K562 (cell line): Measurements from ENCODE around the gene JAKMIP2. TPM values are rescaled to one million over a fixed set of nuclear protein-coding genes. Genes with fewer than 3 reads are reported as not detected.

ENCODE experiments used
- ATAC-seq: fragments of 200-7000 bp; cut with Tn5 transposase; 3 replicates; pipeline ENCODE4 v1.9.1; 2020; ENCODE audit warnings: moderate library complexity
- BruUV-seq: library from RNA; stranded (reverse); fragments of 400-500 nt; replicated peaks from 2 replicates; lab custom pipeline; 2021; lab: Mats Ljungman, UMichigan
- CTCF ChIA-PET: fragments of 300-600 bp; formaldehyde crosslinking; extraction: SDS; loops from one replicate; lab custom pipeline; 2021; ENCODE audit warnings: low intra/inter-chr PET ratio; lab: Yijun Ruan, JAX
- POLR2A ChIA-PET: fragments of 300-600, 350-650 bp; sonication (Branson Sonifier 250); formaldehyde crosslinking; extraction: SDS; loops from one replicate; lab custom pipeline; 2021; ENCODE audit warnings: antibody characterized with exemption, inconsistent platforms; lab: Yijun Ruan, JAX
- DNase-seq, 4 experiments: peaks; one replicate each; pipeline versions ENCODE4 v3.0.0 to v3.0.0-alpha.2; 2011 to 2018; ENCODE audit warnings: low spot score in 3 of 4, mixed read lengths in 3 of 4; ENCODE audit errors: extremely low read depth in 1 of 4
- FAIRE-seq: peaks from 2 replicates; lab custom pipeline; 2011; peaks lifted over from hg19 to GRCh38; lab: Jason Lieb, UNC
- H2AFZ ChIP-seq: 2 replicates; pipeline ENCODE4 v1.6.0; 2011; ENCODE audit warnings: low read depth, low read length, control low read depth, inconsistent platforms
- H3K27ac ChIP-seq: fragments of 200-600 bp; 3 replicates; pipeline ENCODE4 v1.8.0; 2011; ENCODE audit warnings: low read depth, mild to moderate bottlenecking, control low read depth, inconsistent platforms, low read length, moderate library complexity, mixed read lengths; ENCODE audit errors: extremely low read depth
- H3K27me3 ChIP-seq, 2 experiments: fragments of 300-600 bp in 1 of 2; 2 replicates in 1 of 2; 3 replicates in 1 of 2; pipeline versions ENCODE4 v1.6.0 to v1.8.0; 2011; ENCODE audit warnings: inconsistent platforms in 2 of 2, low read length in 2 of 2, mild to moderate bottlenecking in 1 of 2, mixed read lengths in 1 of 2, moderate library complexity in 1 of 2; ENCODE audit not compliant: control insufficient read depth in 2 of 2, insufficient read depth in 2 of 2
- H3K36me3 ChIP-seq: fragments of 300-600 bp; 3 replicates; pipeline ENCODE4 v1.8.0; 2011; ENCODE audit warnings: mild to moderate bottlenecking, low read length, inconsistent platforms; ENCODE audit not compliant: control insufficient read depth, insufficient read depth
- H3K4me1 ChIP-seq, 2 experiments: fragments of 200-600 bp in 1 of 2; replicated peaks in 1 of 2; 2 replicates in 1 of 2; 3 replicates in 1 of 2; pipeline versions ENCODE4 v1.5.1 to v1.8.0; 2011; ENCODE audit warnings: inconsistent platforms in 2 of 2, low read length in 2 of 2, mild to moderate bottlenecking in 1 of 2, mixed read lengths in 1 of 2, moderate library complexity in 1 of 2; ENCODE audit not compliant: control insufficient read depth in 2 of 2, insufficient read depth in 2 of 2
- H3K4me2 ChIP-seq: 2 replicates; pipeline ENCODE4 v1.6.1; 2011; ENCODE audit warnings: low read length, control low read depth, inconsistent platforms, mixed read lengths; ENCODE audit not compliant: insufficient read depth
- H3K4me3 ChIP-seq: fragments of 200-600 bp; sonication (generic), shearing (Covaris generic); 2 replicates; pipeline ENCODE4 v1.5.1; 2016; ENCODE audit warnings: control low read depth, inconsistent platforms
- H3K79me2 ChIP-seq: fragments of 200-600 bp; 3 replicates; pipeline ENCODE4 v1.8.0; 2011; ENCODE audit warnings: low read length, inconsistent platforms; ENCODE audit not compliant: control insufficient read depth, insufficient read depth
- H3K9ac ChIP-seq, 2 experiments: 2 replicates each; pipeline versions ENCODE4 v1.6.0 to v1.6.1; 2011; ENCODE audit warnings: low read depth in 2 of 2, low read length in 2 of 2, control low read depth in 1 of 2, inconsistent platforms in 1 of 2, mild to moderate bottlenecking in 1 of 2, mixed read lengths in 1 of 2; ENCODE audit not compliant: insufficient read depth in 1 of 2
- H3K9me1 ChIP-seq: one replicate; pipeline ENCODE4 v1.6.0; 2011; ENCODE audit warnings: inconsistent platforms, mild to moderate bottlenecking, low read length, moderate library complexity; ENCODE audit not compliant: control insufficient read depth, insufficient read depth
- H3K9me3 ChIP-seq: replicated peaks from 2 replicates; pipeline ENCODE4 v1.5.1; 2011; ENCODE audit warnings: low read depth, low read length, inconsistent platforms; ENCODE audit not compliant: control insufficient read depth, insufficient read depth
- H4K20me1 ChIP-seq: replicated peaks from 2 replicates; pipeline ENCODE4 v1.6.1; 2011; ENCODE audit warnings: low read length, inconsistent platforms, mixed read lengths; ENCODE audit not compliant: control insufficient read depth, insufficient read depth
- CHD1 ChIP-seq: fragments of 200-600 bp; sonication (generic); IDR thresholded peaks from one replicate; pipeline ENCODE4 v1.6.1; 2012; ENCODE audit warnings: mild to moderate bottlenecking, moderate library complexity, low read length, inconsistent platforms
- CREB1 ChIP-seq, 2 experiments: sonication (generic) in 1 of 2; formaldehyde crosslinking in 1 of 2; IDR thresholded peaks; 2 replicates each; pipeline versions ENCODE4 v1.6.1 to v1.8.0; 2012 to 2022; ENCODE audit warnings: inconsistent platforms in 1 of 2, mild to moderate bottlenecking in 1 of 2, missing genetic modification reagents in 1 of 2, moderate library complexity in 1 of 2
- GTF2F1 ChIP-seq: IDR thresholded peaks from 2 replicates; pipeline ENCODE4 v1.6.1; 2011; ENCODE audit warnings: low read depth, low read length, improper control_type of control experiment
- HMG20A ChIP-seq: fragments of 450-650 bp; formaldehyde crosslinking; conservative IDR thresholded peaks from 2 replicates; pipeline ENCODE4 v1.4.0; 2020; ENCODE audit warnings: mild to moderate bottlenecking, mixed read lengths
- KAT2B ChIP-seq: IDR thresholded peaks from one replicate; pipeline ENCODE4 v1.6.1; 2012; ENCODE audit warnings: low read depth, mild to moderate bottlenecking, control low read depth, inconsistent platforms, low read length, moderate library complexity
- MYNN ChIP-seq, 2 experiments: sonication (generic); formaldehyde crosslinking in 1 of 2; IDR thresholded peaks; 2 replicates each; pipeline versions ENCODE4 v1.5.0 to v1.6.1; 2016 to 2020; ENCODE audit warnings: antibody characterized with exemption in 1 of 2, missing genetic modification reagents in 1 of 2
- NR1H2 ChIP-seq: sonication (generic); formaldehyde crosslinking; IDR thresholded peaks from 2 replicates; pipeline ENCODE4 v1.4.0; 2020; ENCODE audit warnings: mild to moderate bottlenecking, missing genetic modification reagents
- SMARCA4 ChIP-seq: fragments of 450-650 bp; IDR thresholded peaks from 2 replicates; pipeline ENCODE4 v1.6.1; 2016
- YBX1 ChIP-seq: fragments of 450-650 bp; IDR thresholded peaks from 2 replicates; pipeline ENCODE4 v1.7.1; 2016; ENCODE audit warnings: mild to moderate bottlenecking
- ZBTB17 ChIP-seq: fragments of 450-650 bp; formaldehyde crosslinking; IDR thresholded peaks from 2 replicates; pipeline ENCODE4 v1.4.0; 2020; ENCODE audit warnings: mild to moderate bottlenecking
- ZC3H4 ChIP-seq: sonication (generic); formaldehyde crosslinking; IDR thresholded peaks from 2 replicates; pipeline ENCODE4 v1.9.0; 2021; ENCODE audit warnings: missing genetic modification reagents, borderline replicate concordance
- ZKSCAN3 ChIP-seq: fragments of 250-450 bp; sonication (Bioruptor Pico); IDR thresholded peaks from 2 replicates; pipeline ENCODE4 v1.4.0; 2020
- ZNF121 ChIP-seq: sonication (generic); formaldehyde crosslinking; conservative IDR thresholded peaks from 2 replicates; pipeline ENCODE4 v1.8.0; 2022; ENCODE audit warnings: missing genetic modification reagents
- ZNF41 ChIP-seq: fragments of 250-450 bp; sonication (Bioruptor Pico); conservative IDR thresholded peaks from 2 replicates; pipeline ENCODE4 v1.4.0; 2020; ENCODE audit warnings: mild to moderate bottlenecking
- ZNF583 ChIP-seq: fragments of 250-450 bp; sonication (Bioruptor Pico); IDR thresholded peaks from 2 replicates; pipeline ENCODE4 v1.4.0; 2020
- ZNF75A ChIP-seq: fragments of 450-650 bp; formaldehyde crosslinking; IDR thresholded peaks from 2 replicates; pipeline ENCODE4 v1.4.0; 2020; ENCODE audit warnings: mild to moderate bottlenecking
- WGBS: fragments of 100-300 bp; shearing (Covaris generic); methylation state at CpG from one replicate; pipeline ENCODE4 v1.1.6; 2016; ENCODE audit warnings: low coverage, mixed read lengths; ENCODE audit not compliant: insufficient coverage; ENCODE audit errors: missing lambda C conversion rate; 5-methylcytosine and 5-hydroxymethylcytosine counted together
- in situ Hi-C: fragments of 300-500 bp; cut with MboI; formaldehyde crosslinking; loops from 4 replicates; pipeline ENCODE4 v1.15.0; 2018; ENCODE audit warnings: inconsistent platforms, mixed read lengths
- intact Hi-C: fragments of 100-400 bp; cut with micrococcal nuclease; formaldehyde crosslinking; loops from 2 replicates; pipeline ENCODE4 v1.14.2; 2022
- polyA plus RNA-seq, 8 experiments: library from polyadenylated mRNA; depleted of rRNA in 4 of 8; stranded (reverse) in 5 of 8; unstranded in 3 of 8; fragments of >200 nt; fragmentation: Nextera tagmentation in 2 of 8; fragmentation: Illumina TruSeq in 1 of 8; extraction: Ambion mirVana in 2 of 8; extraction: Trizol in 1 of 8; gene quantifications; 2 replicates each; pipeline versions ENCODE4 v1.2.1 to v1.2.3, GENCODE V29; 2011 to 2014; ENCODE audit warnings: inconsistent platforms in 1 of 8, missing spikeins in 1 of 8
- total RNA-seq, 7 experiments: library from RNA; depleted of rRNA in 6 of 7; stranded (reverse); fragments of >200 nt in 6 of 7; fragmentation: Illumina TruSeq in 2 of 7; extraction: Trizol in 2 of 7; gene quantifications; 2 replicates each; pipeline versions ENCODE4 v1.2.1 to v1.2.3, GENCODE V29; 2011 to 2021; ENCODE audit warnings: low replicate concordance in 1 of 7
- TF ChIP-seq, protein P1 (sequence below): fragments of 450-650 bp; formaldehyde crosslinking; IDR thresholded peaks from 2 replicates; pipeline ENCODE4 v1.4.0; 2020; ENCODE audit warnings: mild to moderate bottlenecking, moderate library complexity
- TF ChIP-seq, protein P2 (sequence below): sonication (generic); formaldehyde crosslinking; IDR thresholded peaks from 2 replicates; pipeline ENCODE4 v1.8.0; 2022; ENCODE audit warnings: mild to moderate bottlenecking, missing genetic modification reagents
- TF ChIP-seq, protein P3 (sequence below): fragments of 250-450 bp; sonication (Bioruptor Pico); IDR thresholded peaks from 2 replicates; pipeline ENCODE4 v1.8.0; 2022; ENCODE audit warnings: inconsistent platforms, mild to moderate bottlenecking, moderate library complexity, borderline replicate concordance

The JAKMIP2 gene
- total and polyA plus RNA-seq, 9 of the 15 experiments (the other 6 are each of a cell fraction or from before 2014, with no cell fraction given): not detected

DNA sequence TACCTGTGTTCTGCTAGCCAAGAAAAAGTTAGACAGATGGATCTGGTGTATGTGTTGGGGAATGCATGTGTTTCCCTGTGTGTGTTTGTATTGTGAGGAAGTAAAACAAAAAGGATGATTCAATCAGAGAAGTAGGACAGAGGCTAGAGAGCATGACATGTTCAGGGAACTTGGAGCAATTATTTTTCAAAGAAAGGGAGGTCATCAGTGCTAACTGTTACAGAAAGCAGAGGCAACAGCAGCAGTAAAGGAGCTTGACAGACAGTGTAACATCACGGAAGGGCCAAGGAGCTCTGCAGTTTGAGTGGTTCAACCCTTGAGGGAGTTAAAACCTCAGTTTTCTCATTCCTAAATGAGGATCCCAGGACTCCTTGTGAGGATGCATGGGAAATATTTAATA, 35.8 kb upstream of the JAKMIP2 start:
- no peak for TF ChIP-seq ZNF583
- no peak for TF ChIP-seq ZNF121 (CRISPR knock-in tag)
- TF ChIP-seq, protein P1, sequence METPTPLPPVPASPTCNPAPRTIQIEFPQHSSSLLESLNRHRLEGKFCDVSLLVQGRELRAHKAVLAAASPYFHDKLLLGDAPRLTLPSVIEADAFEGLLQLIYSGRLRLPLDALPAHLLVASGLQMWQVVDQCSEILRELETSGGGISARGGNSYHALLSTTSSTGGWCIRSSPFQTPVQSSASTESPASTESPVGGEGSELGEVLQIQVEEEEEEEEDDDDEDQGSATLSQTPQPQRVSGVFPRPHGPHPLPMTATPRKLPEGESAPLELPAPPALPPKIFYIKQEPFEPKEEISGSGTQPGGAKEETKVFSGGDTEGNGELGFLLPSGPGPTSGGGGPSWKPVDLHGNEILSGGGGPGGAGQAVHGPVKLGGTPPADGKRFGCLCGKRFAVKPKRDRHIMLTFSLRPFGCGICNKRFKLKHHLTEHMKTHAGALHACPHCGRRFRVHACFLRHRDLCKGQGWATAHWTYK (CRISPR knock-in tag): no peak
- no peak for TF ChIP-seq GTF2F1
- TF ChIP-seq SMARCA4: no peak
- no peak for TF ChIP-seq ZNF41 (CRISPR knock-in tag)
- TF ChIP-seq ZKSCAN3 (CRISPR knock-in tag): no peak
- TF ChIP-seq KAT2B: no peak
- no peak for TF ChIP-seq HMG20A
- TF ChIP-seq NR1H2: no peak
- no peak for TF ChIP-seq CHD1
- no peak for TF ChIP-seq YBX1
- TF ChIP-seq CREB1 (IDR thresholded peaks at IDR 0.05): no peak
- no peak for TF ChIP-seq CREB1 (CRISPR knock-in tag; IDR thresholded peaks at IDR 0.05)
- TF ChIP-seq ZBTB17: no peak
- TF ChIP-seq ZC3H4 (CRISPR knock-in tag): no peak
- TF ChIP-seq, protein P2, sequence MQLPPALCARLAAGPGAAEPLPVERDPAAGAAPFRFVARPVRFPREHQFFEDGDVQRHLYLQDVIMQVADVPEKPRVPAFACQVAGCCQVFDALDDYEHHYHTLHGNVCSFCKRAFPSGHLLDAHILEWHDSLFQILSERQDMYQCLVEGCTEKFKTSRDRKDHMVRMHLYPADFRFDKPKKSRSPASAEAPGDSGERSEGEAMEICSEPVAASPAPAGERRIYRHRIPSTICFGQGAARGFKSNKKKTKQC: no peak
- TF ChIP-seq MYNN (IDR thresholded peaks at IDR 0.05): no peak
- TF ChIP-seq MYNN (CRISPR knock-in tag; IDR thresholded peaks at IDR 0.05): no peak
- TF ChIP-seq, protein P3, sequence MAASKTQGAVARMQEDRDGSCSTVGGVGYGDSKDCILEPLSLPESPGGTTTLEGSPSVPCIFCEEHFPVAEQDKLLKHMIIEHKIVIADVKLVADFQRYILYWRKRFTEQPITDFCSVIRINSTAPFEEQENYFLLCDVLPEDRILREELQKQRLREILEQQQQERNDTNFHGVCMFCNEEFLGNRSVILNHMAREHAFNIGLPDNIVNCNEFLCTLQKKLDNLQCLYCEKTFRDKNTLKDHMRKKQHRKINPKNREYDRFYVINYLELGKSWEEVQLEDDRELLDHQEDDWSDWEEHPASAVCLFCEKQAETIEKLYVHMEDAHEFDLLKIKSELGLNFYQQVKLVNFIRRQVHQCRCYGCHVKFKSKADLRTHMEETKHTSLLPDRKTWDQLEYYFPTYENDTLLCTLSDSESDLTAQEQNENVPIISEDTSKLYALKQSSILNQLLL: no peak
- no peak for TF ChIP-seq ZNF75A (CRISPR knock-in tag)
- TF ChIP-seq, all 486 proteins: peak for 0
- ChIA-PET CTCF (no interaction called here), POLR2A (no interaction called here)
- FAIRE-seq: no peak
- Histone ChIP-seq H3K27ac (no peak overlapping the region), H3K4me1 (no peaks in the 10 kb centered on the region), H3K36me3 (no peaks in the 10 kb centered on the region), H3K4me2 (no peak overlapping the region), H2AFZ (no peak overlapping the region), H3K79me2 (no peaks in the 10 kb centered on the region), H3K27me3 (no peaks in the 10 kb centered on the region), H4K20me1 (no peaks in the 10 kb centered on the region), H3K9me3 (no peaks in the 10 kb centered on the region), H3K9me1 (no peaks in the 10 kb centered on the region), H3K9ac (no peak overlapping the region), H3K4me3 (no peak overlapping the region)
- ATAC-seq: no peak
- intact Hi-C loops (loop anchor here (5.0 kb wide), 1 partner anchor 781 kb away; no protein-coding TSS in a partner anchor), in situ Hi-C loops (no loop called here)
- DNase-seq: no peak
- WGBS: 0% methylated on average over 1 of the region's 1 CpG
- BruUV-seq: no TSS peak
